ENCODE data around the gene SLC35F5. TPM values are rescaled to one million over a fixed set of nuclear protein-coding genes. Genes with fewer than 3 reads are reported as not detected.
"Not testable (repeated sequence)": the region's sequence is repeated elsewhere in the genome, so short reads cannot be mapped to it uniquely, and the experiment has no call there.

SLC35F5 gene
- total and polyA plus RNA-seq, 4 donors = 15.3 to 70.8 (median 44.6) TPM

- WGBS = 71% methylated on average over 7 of the region's 7 CpGs
- no peak for TF ChIP-seq RAD21 (IDR thresholded peaks at IDR 0.05)
- TF ChIP-seq SP1 (IDR thresholded peaks at IDR 0.05) = no peak
- TF ChIP-seq, protein P1, sequence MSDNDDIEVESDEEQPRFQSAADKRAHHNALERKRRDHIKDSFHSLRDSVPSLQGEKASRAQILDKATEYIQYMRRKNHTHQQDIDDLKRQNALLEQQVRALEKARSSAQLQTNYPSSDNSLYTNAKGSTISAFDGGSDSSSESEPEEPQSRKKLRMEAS (IDR thresholded peaks at IDR 0.05) = no peak
- no peak for TF ChIP-seq FOXA2 (IDR thresholded peaks at IDR 0.05)
- Histone ChIP-seq H3K27me3 (ENCODE audit: control insufficient read depth in 4 of 4, insufficient read depth in 4 of 4, low read length in 3 of 4) (no peaks in the 10 kb centered on the region), H3K9ac (ENCODE audit: low read depth in 1 of 2, low read length in 2 of 2) (no peak overlapping the region), H3K27ac (ENCODE audit: low read depth in 1 of 2, low read length in 2 of 2) (no peak overlapping the region), H3K36me3 (ENCODE audit: control insufficient read depth in 4 of 4, insufficient read depth in 3 of 4, low read depth in 1 of 4, low read length in 3 of 4) (peaks cover 0 to 2% (median 0%) of the 10 kb centered on the region in 4 donors), H3K4me3 (ENCODE audit: low read depth in 1 of 3, low read length in 3 of 3) (no peak overlapping the region), H3K4me1 (ENCODE audit: control insufficient read depth in 4 of 4, insufficient read depth in 4 of 4, low read length in 3 of 4) (peaks cover 0 to 9% (median 4%) of the 10 kb centered on the region in 4 donors), H3K9me3 (ENCODE audit: control insufficient read depth in 4 of 4, low read length in 3 of 4) (no peaks in the 10 kb centered on the region)
- no peak for DNase-seq (ENCODE audit: low spot score)
Observed at GRCh38 chr2:113705982-113706523, 50.4 kb downstream of the SLC35F5 start.

- H3K27ac ChIP-seq (ENCODE audit: low read depth in 1 of 2, low read length in 2 of 2); H3K9ac ChIP-seq (ENCODE audit: low read depth in 1 of 2, low read length in 2 of 2); H3K9me3 ChIP-seq (ENCODE audit: control insufficient read depth in 4 of 4, low read length in 3 of 4); H3K27me3 ChIP-seq (ENCODE audit: control insufficient read depth in 4 of 4, insufficient read depth in 4 of 4, low read length in 3 of 4); H3K4me3 ChIP-seq (ENCODE audit: low read depth in 1 of 3, low read length in 3 of 3); DNase-seq (ENCODE audit: low spot score); H3K4me1 ChIP-seq (ENCODE audit: control insufficient read depth in 4 of 4, insufficient read depth in 4 of 4, low read length in 3 of 4); H3K36me3 ChIP-seq (ENCODE audit: control insufficient read depth in 4 of 4, insufficient read depth in 3 of 4, low read depth in 1 of 4, low read length in 3 of 4): not testable (repeated sequence)
- 92% methylated on average over 53 of the region's 54 CpGs for WGBS
Observed at GRCh38 chr2:113704300-113704993, 52.0 kb downstream of the SLC35F5 start.

GRCh38 chr2:113703386-113704299, 52.8 kb downstream of the SLC35F5 start:
- no peak overlapping the region for H3K4me3 ChIP-seq (ENCODE audit: low read depth in 1 of 3, low read length in 3 of 3)
- TF ChIP-seq HNF4G (IDR thresholded peaks at IDR 0.05) (no peak), EGR1 (IDR thresholded peaks at IDR 0.05; ENCODE audit: low read depth in 2 of 2) (no peak), JUND (IDR thresholded peaks at IDR 0.05) (no peak), RXRA (IDR thresholded peaks at IDR 0.05) (no peak), HNF4A (conservative IDR thresholded peaks at IDR 0.05) (no peak), TAF1 (conservative IDR thresholded peaks at IDR 0.05) (no peak), SP1 (IDR thresholded peaks at IDR 0.05) (no peak)
- TF ChIP-seq, protein P2, sequence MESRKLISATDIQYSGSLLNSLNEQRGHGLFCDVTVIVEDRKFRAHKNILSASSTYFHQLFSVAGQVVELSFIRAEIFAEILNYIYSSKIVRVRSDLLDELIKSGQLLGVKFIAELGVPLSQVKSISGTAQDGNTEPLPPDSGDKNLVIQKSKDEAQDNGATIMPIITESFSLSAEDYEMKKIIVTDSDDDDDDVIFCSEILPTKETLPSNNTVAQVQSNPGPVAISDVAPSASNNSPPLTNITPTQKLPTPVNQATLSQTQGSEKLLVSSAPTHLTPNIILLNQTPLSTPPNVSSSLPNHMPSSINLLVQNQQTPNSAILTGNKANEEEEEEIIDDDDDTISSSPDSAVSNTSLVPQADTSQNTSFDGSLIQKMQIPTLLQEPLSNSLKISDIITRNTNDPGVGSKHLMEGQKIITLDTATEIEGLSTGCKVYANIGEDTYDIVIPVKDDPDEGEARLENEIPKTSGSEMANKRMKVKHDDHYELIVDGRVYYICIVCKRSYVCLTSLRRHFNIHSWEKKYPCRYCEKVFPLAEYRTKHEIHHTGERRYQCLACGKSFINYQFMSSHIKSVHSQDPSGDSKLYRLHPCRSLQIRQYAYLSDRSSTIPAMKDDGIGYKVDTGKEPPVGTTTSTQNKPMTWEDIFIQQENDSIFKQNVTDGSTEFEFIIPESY (IDR thresholded peaks at IDR 0.05) = no peak
- TF ChIP-seq, protein P1 (IDR thresholded peaks at IDR 0.05) = no peak
- TF ChIP-seq, protein P3, sequence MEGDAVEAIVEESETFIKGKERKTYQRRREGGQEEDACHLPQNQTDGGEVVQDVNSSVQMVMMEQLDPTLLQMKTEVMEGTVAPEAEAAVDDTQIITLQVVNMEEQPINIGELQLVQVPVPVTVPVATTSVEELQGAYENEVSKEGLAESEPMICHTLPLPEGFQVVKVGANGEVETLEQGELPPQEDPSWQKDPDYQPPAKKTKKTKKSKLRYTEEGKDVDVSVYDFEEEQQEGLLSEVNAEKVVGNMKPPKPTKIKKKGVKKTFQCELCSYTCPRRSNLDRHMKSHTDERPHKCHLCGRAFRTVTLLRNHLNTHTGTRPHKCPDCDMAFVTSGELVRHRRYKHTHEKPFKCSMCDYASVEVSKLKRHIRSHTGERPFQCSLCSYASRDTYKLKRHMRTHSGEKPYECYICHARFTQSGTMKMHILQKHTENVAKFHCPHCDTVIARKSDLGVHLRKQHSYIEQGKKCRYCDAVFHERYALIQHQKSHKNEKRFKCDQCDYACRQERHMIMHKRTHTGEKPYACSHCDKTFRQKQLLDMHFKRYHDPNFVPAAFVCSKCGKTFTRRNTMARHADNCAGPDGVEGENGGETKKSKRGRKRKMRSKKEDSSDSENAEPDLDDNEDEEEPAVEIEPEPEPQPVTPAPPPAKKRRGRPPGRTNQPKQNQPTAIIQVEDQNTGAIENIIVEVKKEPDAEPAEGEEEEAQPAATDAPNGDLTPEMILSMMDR (IDR thresholded peaks at IDR 0.05; ENCODE audit: low read depth, low read length, missing input control) = no peak
- 91% methylated on average over 25 of the region's 25 CpGs for WGBS
- H3K27ac ChIP-seq (ENCODE audit: low read depth in 1 of 2, low read length in 2 of 2) = no peak overlapping the region
- peaks cover 0 to 2% (median 0%) of the 10 kb centered on the region in 4 donors for H3K36me3 ChIP-seq (ENCODE audit: control insufficient read depth in 4 of 4, insufficient read depth in 3 of 4, low read depth in 1 of 4, low read length in 3 of 4)
- peaks cover 0 to 9% (median 4%) of the 10 kb centered on the region in 4 donors for H3K4me1 ChIP-seq (ENCODE audit: control insufficient read depth in 4 of 4, insufficient read depth in 4 of 4, low read length in 3 of 4)
- no peaks in the 10 kb centered on the region for H3K27me3 ChIP-seq (ENCODE audit: control insufficient read depth in 4 of 4, insufficient read depth in 4 of 4, low read length in 3 of 4)
- DNase-seq (ENCODE audit: low spot score) = no peak
- H3K9ac ChIP-seq (ENCODE audit: low read depth in 1 of 2, low read length in 2 of 2) = no peak overlapping the region
- H3K9me3 ChIP-seq (ENCODE audit: control insufficient read depth in 4 of 4, low read length in 3 of 4) = no peaks in the 10 kb centered on the region

Data from liver (tissue), 9 donors.